GM18858 (cell line): ENCODE data around the gene SLC6A20.

Source experiments
- ATAC-seq: cut with Tn5 transposase; IDR thresholded peaks from one replicate; pipeline ENCODE4 v1.9.1; 2021; ENCODE audit not compliant: unreplicated experiment

SLC6A20 gene

DNA sequence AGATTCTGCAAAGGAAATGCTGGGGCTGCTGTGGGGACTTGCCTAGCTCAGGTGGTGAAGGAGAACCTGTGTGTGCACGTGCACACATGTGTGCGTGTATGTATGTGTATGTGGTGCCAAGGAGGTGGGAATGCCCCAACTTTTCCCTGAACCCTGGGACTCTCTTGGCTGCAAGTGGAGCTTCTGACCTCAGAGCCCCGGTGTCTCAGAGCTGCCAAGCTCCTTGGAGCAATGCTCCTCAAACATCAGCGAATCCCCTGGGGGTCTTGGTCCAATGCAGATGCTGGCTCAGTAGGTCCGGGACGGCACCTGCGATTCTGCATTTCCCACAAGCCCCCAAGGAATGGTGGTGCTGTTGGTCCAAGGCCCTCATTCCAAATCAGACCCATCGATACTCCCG is 5.8 kb upstream of the SLC6A20 start:
- ATAC-seq = no peak

DNA sequence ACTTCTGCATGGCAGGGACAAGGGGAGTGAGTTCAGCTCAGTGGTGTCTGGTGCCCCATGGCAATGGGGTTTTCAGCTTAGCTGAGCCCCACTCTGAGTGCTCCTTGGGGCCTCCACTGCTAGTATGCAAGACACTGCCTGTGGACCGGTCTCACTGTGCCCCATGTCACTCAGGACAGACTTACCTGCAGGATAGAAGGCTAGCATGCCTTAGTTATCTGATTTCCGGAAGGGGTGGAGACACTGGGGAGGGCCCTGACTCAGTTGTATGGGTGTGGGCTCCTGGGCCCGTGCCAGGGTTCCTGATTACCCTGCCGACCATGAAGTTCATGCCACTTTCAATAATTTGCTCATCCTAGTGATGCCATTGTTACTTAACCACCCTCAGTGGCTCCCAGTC is 4.3 kb upstream of the SLC6A20 start:
- ATAC-seq = no peak

DNA sequence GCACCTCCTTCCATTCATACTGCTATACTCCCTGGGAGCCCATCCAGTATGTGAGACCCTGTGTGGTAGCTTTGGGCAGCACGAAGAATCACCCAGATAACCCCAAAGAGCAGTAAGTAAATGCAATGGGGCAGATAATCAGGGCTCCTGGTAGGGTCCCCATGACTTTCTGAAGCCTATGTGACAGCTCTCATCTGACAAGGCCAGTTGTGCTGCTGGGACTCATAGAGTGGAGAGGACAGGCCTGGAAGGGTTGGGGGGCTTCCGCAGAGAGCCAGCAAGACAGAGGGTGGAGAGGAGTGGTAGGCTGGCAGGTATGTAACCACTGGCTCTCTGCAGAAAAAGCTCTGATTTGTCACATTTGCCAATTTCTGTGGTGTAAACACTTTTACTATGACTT is 3.2 kb upstream of the SLC6A20 start:
- no peak for ATAC-seq

DNA sequence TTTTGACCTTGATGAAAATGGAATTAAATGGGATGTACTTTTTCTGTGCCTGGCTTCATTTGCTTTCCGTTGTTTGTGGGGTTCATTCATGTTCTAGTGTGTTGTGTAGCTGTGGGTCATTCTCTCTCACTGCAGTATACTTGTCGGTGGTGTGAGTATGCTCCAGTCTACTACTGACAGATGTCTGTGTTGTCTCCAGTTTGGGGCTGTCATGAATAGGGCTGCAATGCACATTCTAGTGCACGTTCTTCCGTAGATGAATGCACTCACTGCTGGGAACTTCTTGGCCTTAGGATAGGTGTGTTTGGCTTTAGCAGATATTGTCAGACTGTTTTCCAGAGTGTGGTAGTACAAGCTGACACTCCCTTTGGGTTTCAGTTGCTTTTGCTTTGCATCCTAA is 1.7 kb upstream of the SLC6A20 start:
- no peak for ATAC-seq

DNA sequence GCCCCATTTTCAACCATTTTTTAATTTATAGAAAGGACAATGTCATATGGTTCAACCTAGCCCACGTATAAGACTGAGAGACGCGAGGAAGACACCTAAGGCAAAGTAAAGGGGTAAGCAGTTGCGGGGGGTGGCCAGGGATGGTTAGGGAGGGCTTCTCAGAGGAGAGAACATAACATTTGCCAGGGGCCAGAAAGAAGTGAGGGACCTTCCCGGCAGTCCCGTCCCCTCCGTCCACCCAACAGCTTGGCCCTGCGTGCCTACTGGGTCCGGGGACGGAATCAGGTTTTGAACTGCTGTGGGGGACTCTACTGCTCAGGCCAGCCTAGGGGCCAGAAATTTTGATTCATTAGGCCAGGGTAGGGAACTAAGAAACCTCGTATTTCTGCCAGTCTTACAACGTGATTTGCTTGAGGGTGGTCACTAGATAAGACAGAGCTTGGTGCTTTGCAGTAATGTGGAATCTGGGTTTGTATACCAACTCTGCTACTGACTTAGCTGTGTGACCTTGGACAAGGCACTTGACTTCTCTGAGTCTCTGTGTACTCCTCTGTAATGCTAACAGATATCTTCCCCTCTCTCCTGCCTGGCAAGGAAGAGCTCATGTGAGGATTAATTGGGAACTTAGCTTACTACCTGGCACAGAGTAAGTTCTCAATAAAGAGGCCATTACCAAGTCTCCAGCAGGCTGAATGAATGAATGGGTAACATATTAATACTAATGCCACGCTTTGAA is 734 bp upstream of the SLC6A20 start:
- ATAC-seq = no peak

DNA sequence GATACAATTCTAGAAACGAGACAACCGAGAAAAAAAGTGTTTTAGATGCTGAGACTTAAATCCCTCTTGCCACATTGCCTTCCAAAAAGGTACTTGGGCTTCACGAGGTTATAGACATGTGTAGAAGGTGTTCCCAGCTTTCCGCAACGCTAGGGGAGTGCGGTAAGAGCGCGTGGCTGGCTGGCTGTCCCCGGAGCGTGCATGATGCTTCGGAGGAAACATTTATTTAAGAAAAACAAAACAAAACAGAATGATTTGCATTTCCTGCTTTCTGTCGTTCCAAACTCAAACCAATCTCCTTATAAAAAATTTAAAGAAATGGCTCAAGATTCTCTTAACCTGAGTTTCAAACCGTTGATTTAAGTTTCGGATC is 841 bp downstream of the SLC6A20 start:
- no peak for ATAC-seq

DNA sequence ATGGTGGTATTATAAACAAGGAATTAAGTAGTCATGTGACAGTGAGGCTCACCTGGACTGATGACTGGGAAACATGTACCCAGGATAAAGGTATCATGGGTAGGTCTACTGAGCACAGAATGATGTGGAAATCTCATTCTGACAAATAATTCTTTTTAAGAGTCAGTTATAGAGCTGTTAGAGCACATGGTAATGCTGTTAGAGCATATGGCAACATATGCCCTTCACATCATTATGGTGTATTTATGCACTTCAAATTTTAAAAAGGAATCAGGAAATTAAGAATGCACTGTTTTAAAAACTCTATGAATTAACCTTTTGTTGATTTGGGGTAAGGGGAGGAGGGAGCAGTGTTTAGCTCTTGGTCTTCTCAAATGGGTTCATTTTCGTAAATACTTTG is 1.7 kb downstream of the SLC6A20 start:
- no peak for ATAC-seq

DNA sequence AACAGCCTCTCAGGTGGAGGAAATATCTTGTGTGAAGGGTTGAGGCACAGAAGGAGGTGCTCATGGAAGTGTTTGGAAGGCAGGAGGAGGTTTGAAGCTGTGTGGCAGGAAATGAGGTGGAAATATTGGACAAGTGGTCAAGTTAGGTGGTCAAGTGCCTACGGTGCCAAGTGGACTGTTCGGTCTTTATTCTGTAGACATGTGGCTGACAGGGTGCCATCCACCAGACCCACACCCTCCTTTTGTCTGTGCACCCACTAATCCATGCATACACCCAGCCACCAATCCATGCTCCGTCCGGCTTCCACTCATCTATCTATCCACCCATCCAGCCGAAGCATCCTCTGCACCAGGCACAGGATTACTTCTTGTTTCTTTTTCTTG is 2.2 kb downstream of the SLC6A20 start:
- ATAC-seq = no peak

DNA sequence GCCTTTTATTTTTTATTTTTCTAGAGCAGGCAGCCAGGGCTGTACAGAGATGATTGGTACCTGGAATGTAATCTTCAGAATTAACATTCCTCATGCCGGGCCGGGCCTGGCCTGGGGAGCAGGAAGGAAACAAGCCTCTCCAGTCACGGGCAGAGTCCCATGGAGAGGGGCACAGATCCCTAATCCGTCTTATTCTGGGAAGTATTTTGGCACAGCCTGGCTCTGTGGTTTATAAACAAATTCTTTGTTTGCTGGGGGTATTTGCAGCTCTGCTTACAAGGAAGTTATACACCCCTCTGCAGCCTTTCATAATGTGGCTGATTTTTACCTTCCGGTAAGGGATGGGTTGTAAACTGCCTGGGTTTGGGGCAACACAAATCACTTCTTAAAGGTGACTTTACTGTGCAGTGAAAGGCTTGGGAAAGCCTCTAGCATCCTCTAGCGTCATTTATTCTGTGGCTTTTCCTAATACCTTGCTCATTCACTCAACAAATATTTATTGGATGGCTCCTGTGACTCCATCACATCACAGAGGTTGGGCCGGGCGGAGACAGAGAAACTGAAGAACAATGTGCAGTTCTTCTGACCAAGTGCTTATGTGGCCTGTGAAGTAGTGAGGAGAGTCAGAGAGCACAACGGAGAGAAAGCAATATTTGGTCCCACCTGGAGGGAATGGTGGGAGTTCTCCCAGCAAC is 2.7 kb downstream of the SLC6A20 start:
- ATAC-seq = no peak

DNA sequence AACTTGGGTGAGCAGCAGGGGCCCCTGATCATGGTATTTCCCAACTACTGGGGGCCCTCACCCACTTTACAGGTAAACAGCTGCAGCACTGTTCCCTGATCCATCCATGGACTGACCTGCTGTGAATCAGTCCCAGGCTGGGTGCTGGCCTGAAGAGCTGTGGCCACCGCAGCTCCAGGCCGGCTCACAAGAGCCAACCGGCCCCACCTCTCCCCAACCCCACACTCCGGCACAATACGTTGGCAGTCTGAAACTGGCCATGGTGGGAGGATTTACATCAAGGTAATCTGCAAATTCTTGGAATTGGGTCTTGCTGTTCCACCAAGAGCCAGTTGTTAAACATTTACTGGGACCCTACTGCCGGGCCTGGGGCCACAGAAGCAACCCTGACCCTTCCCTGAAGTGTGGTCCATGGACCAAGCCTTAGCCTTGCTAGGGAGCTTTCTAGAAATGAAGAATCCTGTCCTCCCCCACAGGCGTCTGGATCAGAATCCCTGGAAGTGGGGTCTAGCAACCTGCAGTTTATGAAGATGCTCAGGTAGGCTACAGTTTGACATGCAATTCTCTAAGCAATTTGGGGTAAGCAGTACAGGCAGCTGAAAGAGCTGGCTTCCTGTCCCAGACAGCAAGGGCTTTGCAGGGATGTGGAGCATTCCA is 3.7 kb downstream of the SLC6A20 start:
- no peak for ATAC-seq

DNA sequence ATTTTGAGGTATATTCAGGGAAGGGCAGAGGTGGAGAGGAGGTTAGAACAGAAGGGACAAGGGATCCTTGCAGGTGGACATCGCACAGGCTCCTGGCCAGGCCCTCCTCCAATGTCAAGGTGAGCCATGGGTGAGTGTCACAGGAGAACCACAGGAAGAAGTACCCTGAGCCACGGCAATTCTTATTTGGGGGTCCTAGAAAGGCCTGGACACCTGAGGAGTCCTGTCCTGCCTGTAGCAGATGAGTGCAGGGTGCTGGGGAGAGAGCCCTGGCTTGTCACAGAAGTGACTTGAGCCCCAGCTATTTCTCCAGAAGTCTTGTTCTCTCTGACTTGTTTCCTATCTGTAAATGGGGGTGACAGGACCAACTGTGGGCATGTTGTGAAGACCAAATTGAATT is 4.3 kb downstream of the SLC6A20 start:
- no peak for ATAC-seq

DNA sequence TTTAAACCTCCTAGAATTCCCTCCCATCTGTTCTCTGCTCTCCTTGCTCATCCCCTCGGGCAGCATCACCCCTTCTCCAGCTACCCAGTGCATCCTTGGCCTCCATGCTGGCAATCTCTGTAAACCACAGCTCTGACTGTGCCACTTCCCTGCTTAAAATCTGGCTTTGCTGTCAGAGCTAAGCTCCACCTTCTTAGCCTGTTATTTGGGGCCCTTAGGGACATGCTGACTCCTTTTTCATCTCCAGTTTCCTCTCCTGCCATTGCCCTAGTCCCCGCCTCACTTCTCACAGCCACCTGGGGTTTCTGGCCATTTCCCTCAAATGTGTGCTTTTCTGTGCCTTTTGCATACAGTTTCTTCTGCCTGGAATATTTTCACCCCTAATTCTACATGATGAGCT is 5.7 kb downstream of the SLC6A20 start:
- no peak for ATAC-seq

DNA sequence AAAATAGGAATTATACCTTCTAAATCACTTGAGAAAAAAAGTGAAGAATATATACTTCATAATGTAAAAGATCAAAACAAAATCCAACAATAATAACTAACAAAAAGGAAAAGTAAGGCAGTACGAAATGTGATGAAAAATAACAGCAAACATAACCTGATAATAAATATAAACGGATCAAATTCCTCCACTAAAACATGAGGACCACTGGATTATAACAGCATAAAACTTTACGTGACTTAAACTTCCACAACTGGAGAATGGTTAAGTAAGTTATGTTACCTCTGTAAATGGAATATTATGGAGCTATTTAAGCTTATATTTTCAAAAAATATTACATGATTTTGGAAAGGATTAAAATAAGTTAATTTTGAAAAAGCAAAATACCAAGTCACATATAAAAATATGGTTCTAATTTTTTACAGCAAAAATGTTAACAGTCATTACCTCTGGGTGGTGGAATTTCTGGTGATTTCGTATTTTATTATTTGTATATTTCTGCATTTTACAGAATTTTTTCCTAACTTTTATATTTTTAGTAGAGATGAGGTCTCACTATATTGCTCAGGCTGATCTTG is 7.0 kb downstream of the SLC6A20 start:
- no peak for ATAC-seq

DNA sequence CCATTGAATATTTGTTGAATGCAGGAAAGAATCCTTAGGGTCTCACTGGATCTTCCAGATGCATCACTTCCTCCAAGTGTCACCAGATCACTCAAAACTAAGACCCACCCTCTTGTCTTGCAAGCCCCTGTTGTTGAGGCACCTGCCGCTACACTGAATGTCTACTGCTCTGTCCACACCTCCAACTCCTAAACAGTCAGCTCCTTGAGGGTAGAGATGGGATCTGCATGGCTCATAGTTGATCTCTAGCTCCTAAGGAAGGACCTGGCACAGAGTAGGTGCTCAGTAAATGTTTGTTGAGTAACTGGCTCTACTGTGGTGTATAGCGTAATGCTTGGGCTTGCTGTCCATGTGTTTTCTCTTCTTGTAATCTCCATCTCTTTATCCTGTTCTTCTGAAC is 8.8 kb downstream of the SLC6A20 start:
- ATAC-seq = no peak

DNA sequence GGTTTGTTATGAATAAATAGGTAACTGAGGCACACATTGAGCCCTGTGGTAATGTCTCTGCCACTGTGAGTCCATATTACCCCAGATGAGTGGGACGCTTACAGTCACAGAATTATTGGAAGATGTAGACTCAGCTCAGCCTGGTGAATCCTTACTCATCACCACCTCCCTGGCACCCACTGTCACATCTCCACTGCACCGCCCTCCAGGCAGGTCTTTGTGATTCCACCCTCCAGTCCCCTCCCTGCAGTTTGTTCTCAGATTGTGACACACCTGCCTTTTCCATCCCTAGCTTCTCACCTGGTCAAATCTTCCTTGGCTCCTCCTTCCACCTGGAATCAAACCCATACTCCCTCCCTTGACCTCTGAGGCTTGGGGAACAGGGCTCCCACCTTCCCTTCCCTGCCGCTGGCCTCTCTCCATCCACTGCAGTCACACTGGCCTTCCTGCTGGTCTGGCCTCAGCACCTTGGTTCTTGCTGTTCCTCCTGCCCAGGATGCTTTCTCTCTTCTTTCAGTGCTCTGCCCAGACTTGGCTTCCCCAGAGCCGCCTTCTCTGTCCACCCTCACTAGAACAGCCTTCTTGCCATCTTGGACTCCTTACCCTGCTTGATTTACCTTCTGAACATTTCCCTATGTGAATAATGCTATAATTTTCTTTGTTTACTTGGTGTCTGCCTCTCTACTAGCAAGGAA is 9.4 kb downstream of the SLC6A20 start:
- no peak for ATAC-seq

DNA sequence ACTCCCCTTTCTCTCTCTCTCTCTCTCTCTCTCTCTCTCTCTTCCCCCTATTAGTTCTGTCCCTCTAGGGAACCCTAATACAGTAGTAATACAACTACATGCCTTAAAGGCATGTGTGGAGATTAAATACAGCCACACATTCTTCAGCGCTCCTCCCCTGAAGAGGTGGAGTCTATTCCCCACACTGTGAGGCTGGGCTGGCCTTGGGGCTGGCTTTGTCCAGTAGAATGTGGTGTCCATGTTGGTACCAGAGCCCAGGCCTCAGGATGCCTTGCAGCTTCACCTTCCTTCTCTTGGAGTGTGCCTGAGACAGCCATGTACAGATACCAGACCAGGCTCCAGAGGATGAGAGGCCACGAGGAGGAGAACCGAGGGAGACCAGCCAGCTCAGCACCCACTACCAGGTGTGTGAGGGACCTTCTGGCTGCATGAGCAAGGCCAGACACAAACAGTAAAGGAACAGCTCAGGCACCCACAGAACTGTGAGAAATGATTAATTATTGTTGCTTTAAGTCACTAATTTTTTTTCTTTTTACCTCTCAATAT is 10.7 kb downstream of the SLC6A20 start:
- ATAC-seq = no peak

DNA sequence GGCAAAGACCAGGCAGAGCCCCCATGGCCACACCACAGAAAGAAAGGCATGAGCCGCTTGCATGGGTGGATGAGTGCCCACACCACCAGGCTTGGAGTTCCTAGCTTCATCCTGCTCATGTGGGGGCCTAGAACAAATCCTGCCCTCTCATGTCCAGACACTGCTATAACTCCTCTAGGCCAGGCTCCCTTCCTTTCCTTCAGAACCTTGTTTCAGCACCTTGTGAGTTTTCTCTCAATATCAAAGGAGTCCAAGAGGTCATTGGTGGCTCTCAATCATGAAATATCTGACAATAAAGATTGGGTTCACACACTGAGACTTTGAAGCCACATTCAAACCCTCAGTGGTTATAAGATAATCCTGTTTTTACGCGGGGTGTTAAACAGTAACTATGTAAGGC is 12.7 kb downstream of the SLC6A20 start:
- no peak for ATAC-seq

DNA sequence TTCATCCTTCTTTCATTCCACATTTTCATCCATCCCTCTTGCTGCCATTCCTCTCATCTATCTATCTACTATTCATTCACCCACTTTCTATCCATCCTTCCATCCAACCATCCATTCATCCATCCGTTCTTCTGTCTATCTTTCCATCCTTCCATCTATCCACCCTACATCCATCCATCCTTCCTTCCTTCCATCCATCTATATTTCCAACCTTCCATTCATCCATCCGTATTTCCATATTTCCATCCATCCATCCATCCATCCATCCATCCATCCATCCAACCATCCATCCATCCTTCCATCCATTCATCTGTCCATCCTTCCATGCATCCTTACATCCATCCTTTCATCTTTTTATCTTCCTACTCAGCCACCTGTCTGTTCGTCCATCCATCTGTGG is 14.0 kb downstream of the SLC6A20 start:
- no peak for ATAC-seq

DNA sequence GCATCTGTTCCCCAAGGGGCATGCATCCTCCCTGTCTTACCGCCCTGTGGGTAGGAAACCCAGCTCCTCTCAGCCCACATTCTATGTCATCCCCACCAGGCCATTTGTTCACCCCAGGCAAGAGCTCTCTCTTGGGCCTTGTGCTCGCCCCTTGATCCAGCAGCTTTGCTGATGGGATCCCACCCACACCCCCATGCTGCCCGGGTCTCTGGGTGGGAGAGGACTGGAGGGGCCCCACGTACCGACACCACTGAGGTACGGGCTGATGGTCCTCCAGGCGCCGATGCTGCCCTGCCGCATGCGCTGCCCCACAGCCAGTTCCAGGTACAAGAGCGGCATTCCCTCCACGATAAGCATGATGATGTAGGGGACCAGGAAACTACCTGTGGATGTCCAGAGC is 14.5 kb downstream of the SLC6A20 start:
- ATAC-seq = no peak

DNA sequence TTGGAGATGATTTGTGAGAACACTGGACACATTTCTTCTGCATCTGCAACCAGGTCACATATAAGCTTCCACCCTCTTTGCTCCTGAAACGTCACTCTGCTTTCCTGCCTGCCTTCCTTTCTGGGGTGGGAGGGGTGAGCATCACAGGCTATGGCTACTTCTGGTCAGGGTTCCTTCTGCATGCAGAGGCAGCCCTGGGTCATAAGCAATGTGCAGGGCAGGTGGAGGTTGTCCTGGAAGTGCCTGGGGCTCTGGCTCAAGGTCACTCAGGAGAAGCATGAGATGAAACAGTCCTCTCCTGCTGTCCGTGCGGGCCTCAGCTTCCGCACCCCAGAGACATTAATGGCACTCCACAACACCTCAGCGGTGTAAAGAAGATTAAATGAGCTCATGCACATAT is 15.1 kb downstream of the SLC6A20 start:
- no peak for ATAC-seq
